ENCODE results near the gene WDTC1.
"Not testable (repeated sequence)": the region's sequence is repeated elsewhere in the genome, so short reads cannot be mapped to it uniquely, and the experiment has no call there.

The WDTC1 gene

DNA sequence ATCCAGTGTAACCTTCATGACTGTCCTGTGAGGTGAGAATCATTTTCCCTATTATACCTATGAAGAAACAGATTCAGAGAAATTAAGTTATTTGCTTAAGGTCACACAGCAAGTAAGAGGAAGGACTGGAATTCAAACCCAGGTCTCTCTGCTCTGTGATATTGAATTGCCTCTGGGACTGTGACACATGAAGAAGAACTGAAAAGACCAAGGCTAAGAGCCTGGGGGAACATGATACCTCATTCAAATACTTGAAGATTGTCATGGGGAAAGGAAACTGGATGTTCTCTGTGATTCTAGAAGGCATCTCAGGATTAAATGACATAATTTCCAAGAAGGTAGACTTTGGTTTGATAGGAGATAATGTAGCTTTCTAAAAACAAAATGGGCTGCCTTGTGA lies 3.6 kb downstream of the WDTC1 start:
- intact Hi-C loops (cut with DNase I): loop anchor here (10.0 kb wide), 1 partner anchor 543 kb away; the partner anchor contains the start of gene ARID1A

DNA sequence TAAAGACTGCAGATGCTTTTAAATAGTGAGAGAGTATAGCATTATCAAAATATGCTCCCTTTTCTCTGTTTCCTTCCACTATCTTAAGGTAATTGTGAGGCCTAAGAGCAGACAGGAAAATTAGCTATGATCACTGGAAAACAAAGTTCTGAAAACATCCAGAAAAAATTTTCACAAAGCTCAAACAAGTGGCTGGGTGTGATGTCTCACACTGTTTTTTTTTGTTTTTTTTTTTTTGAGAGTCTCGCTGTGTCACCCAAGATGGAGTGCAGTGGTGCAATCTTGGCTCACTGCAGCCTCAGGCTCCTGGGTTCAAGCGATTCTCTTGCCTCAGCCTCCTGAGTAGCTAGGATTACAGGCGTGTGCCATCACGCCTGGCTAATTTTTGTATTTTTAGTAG lies 7.2 kb downstream of the WDTC1 start:
- DNase-seq: no peak
- intact Hi-C loops (cut with DNase I): no loop called here

More for the DNA sequence above, 3.6 kb downstream of the WDTC1 start:
- no peak for DNase-seq

DNA sequence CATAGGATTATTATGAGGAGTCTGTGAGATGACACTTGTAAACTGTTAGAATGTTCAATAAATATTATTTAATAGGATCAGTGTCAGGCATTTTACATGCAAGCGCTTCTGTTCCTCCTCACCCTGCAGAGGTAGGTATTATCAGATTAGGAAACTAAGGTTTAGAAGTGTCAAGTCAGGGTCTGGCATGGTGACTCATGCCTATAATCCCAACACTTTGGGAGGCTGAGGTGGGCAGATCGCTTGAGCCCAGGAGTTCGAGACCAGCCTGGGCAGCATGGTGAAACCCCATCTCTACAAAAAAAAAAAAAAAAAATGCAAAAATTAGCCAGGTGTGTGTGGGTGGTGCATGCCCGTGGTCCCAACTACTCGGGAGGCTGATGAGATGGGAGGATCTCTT lies 9.2 kb downstream of the WDTC1 start:
- intact Hi-C loops (cut with DNase I); DNase-seq: not testable (repeated sequence)

DNA sequence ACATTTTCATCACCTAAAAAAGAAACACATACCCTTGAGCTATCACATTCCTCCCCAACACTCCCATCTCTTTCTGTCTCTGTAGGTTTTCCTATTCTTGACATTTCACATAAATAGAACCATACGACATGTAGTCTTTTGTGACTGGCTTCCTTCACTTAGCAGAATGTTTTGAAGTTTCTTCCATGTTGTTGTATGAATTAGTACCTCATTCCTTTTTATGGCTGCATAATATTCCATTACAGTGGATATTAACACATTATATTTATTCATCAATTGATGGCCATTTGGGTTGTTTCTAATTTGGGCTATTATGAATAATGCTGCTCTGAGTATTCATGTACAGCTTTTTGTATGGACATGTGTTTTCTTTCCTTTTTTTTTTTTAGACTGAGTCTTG lies 11.8 kb downstream of the WDTC1 start:
- no peak for DNase-seq

DNA sequence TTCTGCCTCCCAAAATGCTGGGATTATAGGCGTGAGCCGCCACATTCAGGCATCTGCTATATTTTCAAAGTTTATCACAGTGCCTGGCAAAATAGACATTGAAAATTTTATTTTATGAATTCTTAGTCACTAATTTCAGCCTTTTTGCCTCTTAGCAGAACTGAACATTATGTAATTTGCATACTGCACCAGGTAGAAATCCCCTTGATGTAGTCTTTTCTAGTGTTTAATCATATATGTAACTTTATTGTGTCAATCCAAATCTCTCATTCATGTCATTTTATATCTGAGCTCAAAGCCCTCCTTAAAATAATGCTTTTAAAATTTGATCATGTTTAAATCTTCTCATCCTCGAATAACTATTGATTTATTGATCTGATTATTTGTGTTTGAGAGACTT lies 19.2 kb downstream of the WDTC1 start:
- intact Hi-C loops (cut with DNase I): no loop called here
- DNase-seq: no peak

More for the DNA sequence above, 11.8 kb downstream of the WDTC1 start:
- intact Hi-C loops (cut with DNase I): no loop called here

DNA sequence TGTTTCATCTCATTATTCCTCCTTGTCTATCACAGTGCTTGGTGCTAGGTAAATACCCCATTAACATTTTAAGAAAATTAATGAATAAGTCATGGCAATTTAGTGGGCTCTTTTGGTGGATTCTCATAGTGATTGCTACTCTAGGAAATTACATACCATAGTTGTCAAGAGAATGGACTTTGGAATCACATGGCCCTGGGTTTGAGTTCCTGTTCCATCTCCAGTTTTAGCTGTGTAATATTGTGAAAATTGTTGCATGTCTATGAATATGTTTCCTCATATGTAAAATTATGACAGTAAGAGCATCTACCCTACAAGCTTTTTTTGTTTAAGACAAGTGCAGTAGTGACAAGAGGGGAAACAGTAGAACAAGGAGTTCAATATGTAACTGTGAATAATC lies 20.7 kb downstream of the WDTC1 start:
- DNase-seq: no peak
- intact Hi-C loops (cut with DNase I): no loop called here

DNA sequence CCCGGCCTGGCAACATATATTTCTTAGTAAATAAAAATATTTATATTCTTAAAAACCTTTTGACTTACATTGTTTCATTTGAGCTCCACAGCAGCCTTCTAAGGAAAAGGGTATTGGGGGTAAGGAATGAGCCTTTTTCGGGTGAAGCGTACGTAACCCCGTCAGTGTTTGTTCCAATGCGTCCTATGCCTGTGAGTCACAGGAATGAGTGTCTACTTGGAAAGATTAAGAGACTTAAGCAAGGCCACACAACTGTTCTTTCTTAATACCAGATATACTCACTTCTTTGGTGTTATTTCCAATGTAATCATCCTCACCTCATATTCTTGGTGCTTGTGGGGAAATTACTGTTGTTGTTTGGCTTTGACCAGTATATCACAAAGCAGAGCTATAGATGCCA lies 22.7 kb downstream of the WDTC1 start:
- no peak for DNase-seq
- intact Hi-C loops (cut with DNase I): no loop called here

DNA sequence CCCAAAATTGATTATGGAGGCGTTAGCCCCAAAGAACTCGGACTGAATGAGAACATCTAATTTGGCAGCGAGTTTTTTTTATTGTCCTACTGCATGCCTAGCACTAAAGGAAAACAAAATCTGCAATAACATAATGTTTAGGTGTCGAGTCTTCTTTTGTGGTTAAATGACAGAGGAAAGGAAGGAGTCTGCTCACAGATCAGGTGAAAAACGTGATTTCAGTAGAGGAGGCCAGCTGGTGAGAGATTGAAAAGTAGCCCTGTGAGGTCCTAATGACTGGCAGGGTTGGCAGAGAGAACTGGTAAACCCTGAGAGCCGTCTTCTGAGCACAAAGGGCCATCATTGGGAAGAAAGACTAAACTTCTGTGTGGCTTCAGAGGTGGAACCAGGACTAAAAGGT lies 24.2 kb downstream of the WDTC1 start:
- intact Hi-C loops (cut with DNase I): no loop called here
- no peak for DNase-seq

DNA sequence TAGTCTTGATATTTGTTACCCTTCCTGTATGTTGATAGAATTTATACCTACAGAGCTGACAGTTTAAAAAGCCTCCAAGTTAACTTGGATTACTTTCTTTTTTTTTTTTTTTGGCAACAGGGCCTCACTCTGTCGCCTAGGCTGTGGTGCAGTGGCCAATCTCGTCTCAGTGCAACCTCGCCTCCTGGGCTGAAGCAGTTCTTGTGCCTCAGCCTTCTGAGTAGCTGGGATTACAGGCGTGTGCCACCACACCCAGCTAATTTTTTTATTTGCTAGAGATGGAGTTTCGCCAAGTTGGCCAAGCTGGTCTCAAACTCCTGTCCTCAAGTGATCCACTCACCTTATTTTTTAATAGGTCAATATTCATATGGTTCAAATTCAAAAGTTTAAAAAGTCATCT lies 32.7 kb downstream of the WDTC1 start:
- DNase-seq: no peak
- intact Hi-C loops (cut with DNase I): no loop called here

DNA sequence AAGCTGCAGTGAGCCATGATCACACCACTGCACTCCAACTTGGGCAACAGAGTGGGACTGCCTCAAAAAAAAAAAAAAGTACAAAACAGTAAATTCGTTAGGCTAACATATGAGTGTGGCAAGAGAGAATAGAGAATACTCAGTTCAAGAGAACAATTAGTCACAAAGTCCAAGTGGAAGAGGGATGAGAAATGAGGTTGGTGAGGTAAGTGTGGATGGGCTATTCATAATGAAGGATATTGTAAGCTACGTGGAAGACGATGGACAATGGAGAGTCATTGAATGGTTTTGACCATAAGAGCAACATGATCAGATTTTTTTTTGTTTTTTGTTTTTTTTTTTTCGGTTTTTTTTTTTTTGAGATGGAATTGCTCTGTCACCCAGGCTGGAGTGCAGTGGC lies 34.8 kb downstream of the WDTC1 start:
- no peak for DNase-seq
- intact Hi-C loops (cut with DNase I): no loop called here

DNA sequence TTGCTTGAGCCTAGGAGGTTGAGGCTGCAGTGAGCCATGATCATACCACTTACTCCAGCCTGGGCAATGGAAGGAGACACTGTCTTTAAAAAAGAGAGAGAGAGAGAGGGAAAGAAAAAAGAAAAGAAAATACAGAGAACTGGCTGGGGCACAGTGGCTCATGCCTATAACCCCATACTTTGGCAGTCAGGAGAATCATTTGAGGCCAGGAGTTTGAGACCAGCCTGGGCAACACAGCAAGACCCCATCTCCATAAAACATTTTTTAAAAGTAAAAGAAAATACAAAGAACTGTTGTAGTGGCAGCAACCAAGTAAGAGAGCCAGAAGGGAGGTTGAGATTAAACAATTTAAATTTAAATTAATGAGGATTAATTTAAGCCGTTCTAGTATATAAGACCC lies 39.8 kb downstream of the WDTC1 start:
- no peak for DNase-seq
- intact Hi-C loops (cut with DNase I): no loop called here

DNA sequence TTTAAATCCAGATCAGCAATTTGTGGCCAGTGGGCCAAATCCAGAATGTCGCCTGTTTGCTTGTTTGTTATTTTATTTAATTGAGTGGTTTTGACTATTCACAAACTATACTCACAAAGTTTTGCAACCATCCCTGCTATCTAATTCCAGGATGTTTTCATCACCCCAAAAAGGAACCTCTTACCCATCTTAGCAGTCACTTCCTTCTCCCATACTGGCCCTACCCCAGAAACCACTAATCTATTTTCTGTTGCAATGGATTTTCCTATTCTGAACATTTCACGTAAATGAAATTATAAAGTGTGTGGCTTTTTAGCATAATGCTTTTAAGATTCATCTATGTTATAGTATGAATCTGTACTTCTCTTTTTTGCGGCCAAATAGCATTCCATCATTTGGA lies 41.3 kb downstream of the WDTC1 start:
- intact Hi-C loops (cut with DNase I): no loop called here
- DNase-seq: no peak

DNA sequence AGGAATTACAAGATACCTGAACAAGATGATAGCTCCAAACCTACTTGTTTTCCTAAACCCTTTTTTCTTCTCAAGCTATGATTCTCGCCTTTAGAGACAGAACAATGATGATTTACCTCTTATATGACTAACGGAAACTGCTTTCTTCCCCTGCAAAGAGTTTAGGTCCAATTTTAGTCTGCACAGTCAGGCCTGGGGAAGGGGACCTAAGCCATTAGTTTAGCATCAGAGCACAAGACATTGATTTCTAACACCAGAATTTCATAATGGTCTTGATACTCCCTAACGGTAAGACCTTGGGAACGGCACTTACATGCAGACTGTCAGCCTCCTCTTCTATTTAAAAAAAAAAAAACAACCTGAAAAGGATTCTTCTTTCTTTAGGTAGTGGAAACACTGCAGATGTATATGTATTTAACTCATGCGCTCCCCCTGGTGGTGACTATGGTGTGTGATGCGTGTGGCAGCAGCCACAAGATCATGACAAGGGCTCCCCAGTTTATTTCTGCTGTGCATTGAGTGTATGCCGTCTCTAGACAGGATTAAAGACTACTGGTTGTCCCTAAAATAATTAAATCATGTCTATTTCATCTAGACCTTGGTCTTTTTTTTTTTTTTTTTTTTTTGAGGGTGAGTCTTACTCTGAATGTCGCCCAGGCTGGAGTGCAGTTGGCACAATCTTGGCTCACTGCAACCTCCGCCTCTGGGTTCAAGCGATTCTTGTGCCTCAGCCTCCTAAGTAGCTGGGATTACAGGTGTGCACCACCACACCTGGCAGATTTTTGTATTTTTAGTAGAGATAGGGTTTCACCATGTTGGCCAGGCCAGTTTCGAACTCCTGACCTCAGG lies 50.2 kb downstream of the WDTC1 start:
- intact Hi-C loops (cut with DNase I): loop anchor here (2.0 to 10.0 kb wide), 2 partner anchors 182 to 240 kb away; no protein-coding TSS in a partner anchor
- DNase-seq: peak; percentile 66 to 96 (median 87)

DNA sequence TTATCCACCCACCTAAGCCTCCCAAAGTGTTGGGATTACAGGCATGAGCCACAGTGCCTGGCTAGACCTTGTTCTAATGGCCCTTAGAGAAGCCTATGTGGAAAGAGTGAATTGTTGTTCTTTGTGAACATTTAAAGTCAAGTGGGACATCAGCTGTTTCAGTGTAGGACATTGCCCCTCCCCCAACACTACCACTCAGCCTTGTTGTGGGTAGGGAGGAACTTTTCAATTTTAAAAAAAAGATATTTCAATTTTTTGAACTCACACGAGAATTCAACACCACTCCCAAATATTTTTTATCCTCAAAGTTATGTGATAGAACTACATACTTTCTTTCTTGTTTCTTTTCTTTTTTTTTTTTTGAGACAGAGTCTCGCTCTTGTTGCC lies 50.8 kb downstream of the WDTC1 start:
- DNase-seq: no peak
- intact Hi-C loops (cut with DNase I): loop anchor here (2.0 to 10.0 kb wide), 2 partner anchors 182 to 240 kb away; no protein-coding TSS in a partner anchor

DNA sequence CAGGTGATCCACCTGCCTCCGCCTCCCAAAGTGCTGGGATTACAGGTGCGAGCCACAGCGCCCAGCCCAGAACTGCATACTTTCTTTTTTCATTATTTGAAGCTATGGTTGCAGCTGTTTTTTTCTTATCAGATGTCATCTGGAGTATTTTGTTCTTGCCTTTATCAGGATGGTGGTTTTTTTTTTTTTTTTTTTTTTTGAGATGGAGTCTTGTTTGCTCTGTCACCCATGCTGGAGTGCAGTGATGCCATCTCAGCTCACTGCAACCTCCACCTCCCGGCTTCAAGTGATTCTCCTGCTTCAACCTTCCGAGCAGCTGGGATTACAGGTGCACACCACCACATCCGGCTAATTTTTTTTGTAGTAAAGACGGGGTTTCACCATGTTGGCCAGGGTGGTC lies 51.4 kb downstream of the WDTC1 start:
- not testable (repeated sequence) for DNase-seq
- intact Hi-C loops (cut with DNase I): loop anchor here (2.0 to 10.0 kb wide), 2 partner anchors 183 to 241 kb away; no protein-coding TSS in a partner anchor

DNA sequence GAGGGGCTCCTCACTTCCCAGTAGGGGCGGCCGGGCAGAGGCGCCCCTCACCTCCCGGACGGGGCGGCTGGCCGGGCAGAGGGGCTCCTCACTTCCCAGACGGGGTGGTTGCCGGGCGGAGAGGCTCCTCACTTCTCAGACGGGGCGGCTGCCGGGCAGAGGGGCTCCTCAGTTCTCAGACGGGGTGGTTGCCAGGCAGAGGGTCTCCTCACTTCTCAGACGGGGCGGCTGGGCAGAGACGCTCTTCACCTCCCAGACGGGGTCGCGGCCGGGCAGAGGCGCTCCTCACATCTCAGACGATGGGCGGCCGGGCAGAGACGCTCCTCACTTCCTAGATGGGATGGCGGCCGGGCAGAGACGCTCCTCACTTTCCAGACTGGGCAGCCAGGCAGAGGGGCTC lies 54.7 kb downstream of the WDTC1 start:
- peak in 1 of 42 donors; percentile 12 for DNase-seq
- intact Hi-C loops (cut with DNase I): loop anchor here (10.0 kb wide), 1 partner anchor 244 kb away; no protein-coding TSS in a partner anchor

DNA sequence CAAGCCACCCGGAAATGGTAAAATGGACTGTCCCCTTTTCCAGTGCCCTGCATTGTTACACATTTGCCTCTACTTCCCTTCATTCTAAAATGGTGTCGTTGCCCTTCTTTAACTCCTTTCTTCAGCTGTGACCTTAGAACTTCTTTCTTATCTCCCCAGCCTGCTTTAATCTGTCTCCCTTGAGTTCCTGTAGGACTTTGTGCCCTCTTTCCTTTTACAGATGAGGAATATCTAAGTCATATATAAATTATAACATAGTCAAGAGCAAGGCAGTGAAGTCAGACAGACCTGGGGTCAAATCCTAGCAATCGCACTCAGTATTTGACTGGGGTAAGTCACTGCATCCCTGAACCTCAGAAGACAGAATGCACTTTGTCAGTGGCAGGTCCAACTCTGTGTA lies 56.1 kb downstream of the WDTC1 start:
- no peak for DNase-seq
- intact Hi-C loops (cut with DNase I): loop anchor here (10.0 kb wide), 1 partner anchor 374 kb away; no protein-coding TSS in a partner anchor

DNA sequence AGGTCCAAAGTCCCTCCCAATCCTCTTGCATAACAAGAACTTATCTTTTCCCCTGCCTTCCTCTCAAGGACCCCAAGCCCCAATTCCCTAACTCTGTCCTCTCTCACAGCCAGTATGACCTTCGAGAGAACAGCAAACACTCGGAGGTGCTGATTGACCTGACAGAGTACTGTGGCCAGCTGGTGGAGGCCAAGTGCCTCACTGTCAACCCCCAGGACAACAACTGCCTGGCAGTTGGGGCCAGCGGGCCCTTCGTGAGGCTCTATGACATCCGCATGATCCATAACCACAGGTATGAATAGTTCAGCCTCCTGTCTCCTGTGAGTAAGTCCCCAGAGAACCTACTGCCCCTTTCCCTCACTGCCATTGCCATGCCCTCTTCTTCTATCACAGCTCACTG lies 57.7 kb downstream of the WDTC1 start:
- intact Hi-C loops (cut with DNase I): loop anchor here (10.0 kb wide), 1 partner anchor 373 kb away; no protein-coding TSS in a partner anchor
- DNase-seq: peak in 1 of 42 donors; percentile 18

DNA sequence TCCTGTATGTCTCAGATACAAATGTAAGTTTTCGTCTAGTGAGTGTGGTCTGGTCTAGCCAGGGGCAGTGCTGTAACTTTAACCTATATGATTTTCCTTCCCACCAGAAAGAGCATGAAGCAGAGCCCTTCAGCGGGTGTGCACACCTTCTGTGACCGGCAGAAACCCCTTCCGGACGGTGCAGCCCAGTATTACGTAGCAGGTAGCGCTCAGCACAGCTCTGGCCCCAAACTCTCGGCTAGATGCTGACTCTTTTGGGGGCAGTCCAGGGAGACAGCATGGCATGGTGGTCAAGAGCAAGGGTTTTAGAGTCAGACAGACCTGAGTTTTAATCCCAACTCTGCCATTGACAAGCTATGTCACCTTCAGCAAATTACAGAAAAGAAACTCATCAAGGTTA lies 59.5 kb downstream of the WDTC1 start:
- DNase-seq: peak in 1 of 42 donors; percentile 7
- intact Hi-C loops (cut with DNase I): loop anchor here (10.0 kb wide), 1 partner anchor 371 kb away; no protein-coding TSS in a partner anchor

DNA sequence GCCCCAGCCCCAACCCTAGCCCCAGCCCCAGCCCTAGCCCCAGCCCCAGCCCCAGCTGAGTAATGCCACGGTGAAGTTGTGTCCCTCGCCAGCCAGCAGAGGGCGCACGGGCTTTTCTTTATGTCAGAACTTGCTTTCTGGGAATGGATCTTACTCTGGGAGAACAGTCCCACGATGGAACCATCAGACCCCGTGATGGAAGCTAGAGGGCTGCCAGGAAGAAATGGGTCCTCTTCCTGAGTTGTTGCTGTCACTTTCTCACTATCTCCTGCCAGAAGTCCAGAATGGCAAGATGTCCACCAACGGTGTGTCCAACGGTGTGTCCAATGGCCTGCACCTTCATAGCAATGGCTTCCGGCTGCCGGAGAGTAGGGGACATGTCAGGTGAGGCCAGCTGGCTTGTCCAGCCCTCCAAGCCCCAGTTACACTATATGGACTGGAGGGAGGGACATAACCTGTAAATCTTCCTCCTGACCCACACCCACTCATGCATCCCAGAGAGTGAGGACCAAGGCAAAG lies 62.4 kb downstream of the WDTC1 start:
- intact Hi-C loops (cut with DNase I): loop anchor here (10.0 kb wide), 1 partner anchor 368 kb away; no protein-coding TSS in a partner anchor
- DNase-seq: peak; percentile 58 to 90 (median 80)

All from head of caudate nucleus (tissue), 42 donors.